Astrocyte (in vitro differentiated cells and primary cell): ENCODE measurements around the gene MORN1. TPM values are rescaled to one million over a fixed set of nuclear protein-coding genes. Genes with fewer than 3 reads are reported as not detected.

ENCODE experiments used
- DNase-seq: peaks from one replicate; pipeline ENCODE4 v3.0.0-alpha.2; 2010; ENCODE audit warnings: low read depth
- FAIRE-seq: peaks from 2 replicates; lab custom pipeline; 2011; peaks lifted over from hg19 to GRCh38; lab: Jason Lieb, UNC
- H2AFZ ChIP-seq: 2 replicates; pipeline ENCODE4 v1.6.0; 2012; ENCODE audit warnings: low read depth, low read length, inconsistent platforms
- H3K27ac ChIP-seq: 2 replicates; pipeline ENCODE4 v1.5.1; 2011; ENCODE audit warnings: low read depth, low read length, inconsistent platforms
- H3K27me3 ChIP-seq: 2 replicates; pipeline ENCODE4 v1.6.0; 2011; ENCODE audit warnings: low read length, inconsistent platforms; ENCODE audit not compliant: insufficient read depth
- H3K36me3 ChIP-seq: 2 replicates; pipeline ENCODE4 v1.5.1; 2011; ENCODE audit warnings: low read length, inconsistent platforms; ENCODE audit not compliant: insufficient read depth
- H3K4me1 ChIP-seq: 2 replicates; pipeline ENCODE4 v1.5.1; 2011; ENCODE audit warnings: low read length, inconsistent platforms; ENCODE audit not compliant: insufficient read depth
- H3K4me2 ChIP-seq: 2 replicates; pipeline ENCODE4 v1.6.0; 2012; ENCODE audit warnings: low read length, inconsistent platforms
- H3K4me3 ChIP-seq: 2 replicates; pipeline ENCODE4 v1.5.1; 2011; ENCODE audit warnings: low read depth, mild to moderate bottlenecking, low read length, inconsistent platforms; ENCODE audit not compliant: insufficient read depth
- H3K79me2 ChIP-seq: 2 replicates; pipeline ENCODE4 v1.6.0; 2012; ENCODE audit warnings: mild to moderate bottlenecking, low read length, inconsistent platforms; ENCODE audit not compliant: insufficient read depth
- H3K9ac ChIP-seq: 2 replicates; pipeline ENCODE4 v1.6.0; 2012; ENCODE audit warnings: mild to moderate bottlenecking, low read length, inconsistent platforms
- H3K9me3 ChIP-seq: 2 replicates; pipeline ENCODE4 v1.5.1; 2012; ENCODE audit warnings: low read depth, mild to moderate bottlenecking, low read length, inconsistent platforms; ENCODE audit not compliant: insufficient read depth
- H4K20me1 ChIP-seq: 2 replicates; pipeline ENCODE4 v1.6.0; 2012; ENCODE audit warnings: low read length, inconsistent platforms; ENCODE audit not compliant: insufficient read depth
- H3K27ac Mint-ChIP-seq: one replicate; pipeline ENCODE4 v1.8.0; 2021; ENCODE audit warnings: mild to moderate bottlenecking, mixed read lengths; ENCODE audit not compliant: unreplicated experiment
- H3K27me3 Mint-ChIP-seq: one replicate; pipeline ENCODE4 v1.8.0; 2021; ENCODE audit warnings: low read depth, mixed read lengths; ENCODE audit not compliant: unreplicated experiment
- H3K36me3 Mint-ChIP-seq: one replicate; pipeline ENCODE4 v1.8.0; 2021; ENCODE audit warnings: low read depth, mixed read lengths; ENCODE audit not compliant: unreplicated experiment
- H3K4me1 Mint-ChIP-seq: one replicate; pipeline ENCODE4 v1.8.0; 2021; ENCODE audit warnings: low read depth, mixed read lengths; ENCODE audit not compliant: unreplicated experiment
- H3K4me3 Mint-ChIP-seq: one replicate; pipeline ENCODE4 v1.8.0; 2021; ENCODE audit warnings: mild to moderate bottlenecking, moderate library complexity, mixed read lengths; ENCODE audit not compliant: unreplicated experiment
- H3K9me3 Mint-ChIP-seq: one replicate; pipeline ENCODE4 v1.8.0; 2021; ENCODE audit warnings: mild to moderate bottlenecking, mixed read lengths; ENCODE audit not compliant: unreplicated experiment
- EZH2 ChIP-seq: IDR thresholded peaks from 2 replicates; pipeline ENCODE4 v1.6.1; 2012; ENCODE audit warnings: mild to moderate bottlenecking, low read length, inconsistent platforms; ENCODE audit not compliant: insufficient read depth
- total RNA-seq: library from RNA; stranded (reverse); gene quantifications from 2 replicates; pipeline ENCODE4 v1.2.1, GENCODE V29; 2021
- TF ChIP-seq, protein P1 (sequence below): IDR thresholded peaks from 2 replicates; pipeline ENCODE4 v1.5.1; 2011; ENCODE audit warnings: low read depth, mild to moderate bottlenecking, inconsistent platforms, low read length, moderate library complexity; ENCODE audit not compliant: insufficient read depth

MORN1 gene
- total RNA-seq, 1 donor from 2014 or later = 9.2 TPM

GRCh38 chr1:2343023-2343935, 48.1 kb downstream of the MORN1 start:
- no peak for DNase-seq
- no peak overlapping the region for H2AFZ ChIP-seq
- H3K9me3 Mint-ChIP-seq = no peaks in the 10 kb centered on the region
- no peak overlapping the region for H3K4me3 ChIP-seq
- no peak overlapping the region for H3K9ac ChIP-seq
- no peaks in the 10 kb centered on the region for H3K9me3 ChIP-seq
- no peaks in the 10 kb centered on the region for H4K20me1 ChIP-seq
- peaks cover 20% of the 10 kb centered on the region for H3K27me3 Mint-ChIP-seq
- no peaks in the 10 kb centered on the region for H3K4me1 ChIP-seq
- no peak overlapping the region for H3K4me2 ChIP-seq
- no peak for FAIRE-seq
- H3K4me3 Mint-ChIP-seq = no peak overlapping the region
- no peak overlapping the region for H3K27ac ChIP-seq
- no peaks in the 10 kb centered on the region for H3K27me3 ChIP-seq
- TF ChIP-seq, protein P1, sequence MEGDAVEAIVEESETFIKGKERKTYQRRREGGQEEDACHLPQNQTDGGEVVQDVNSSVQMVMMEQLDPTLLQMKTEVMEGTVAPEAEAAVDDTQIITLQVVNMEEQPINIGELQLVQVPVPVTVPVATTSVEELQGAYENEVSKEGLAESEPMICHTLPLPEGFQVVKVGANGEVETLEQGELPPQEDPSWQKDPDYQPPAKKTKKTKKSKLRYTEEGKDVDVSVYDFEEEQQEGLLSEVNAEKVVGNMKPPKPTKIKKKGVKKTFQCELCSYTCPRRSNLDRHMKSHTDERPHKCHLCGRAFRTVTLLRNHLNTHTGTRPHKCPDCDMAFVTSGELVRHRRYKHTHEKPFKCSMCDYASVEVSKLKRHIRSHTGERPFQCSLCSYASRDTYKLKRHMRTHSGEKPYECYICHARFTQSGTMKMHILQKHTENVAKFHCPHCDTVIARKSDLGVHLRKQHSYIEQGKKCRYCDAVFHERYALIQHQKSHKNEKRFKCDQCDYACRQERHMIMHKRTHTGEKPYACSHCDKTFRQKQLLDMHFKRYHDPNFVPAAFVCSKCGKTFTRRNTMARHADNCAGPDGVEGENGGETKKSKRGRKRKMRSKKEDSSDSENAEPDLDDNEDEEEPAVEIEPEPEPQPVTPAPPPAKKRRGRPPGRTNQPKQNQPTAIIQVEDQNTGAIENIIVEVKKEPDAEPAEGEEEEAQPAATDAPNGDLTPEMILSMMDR = no peak
- TF ChIP-seq EZH2 = no peak
- H3K27ac Mint-ChIP-seq = no peak overlapping the region
- H3K36me3 Mint-ChIP-seq = peaks cover under 1% of the 10 kb centered on the region
- H3K36me3 ChIP-seq = no peaks in the 10 kb centered on the region
- no peaks in the 10 kb centered on the region for H3K79me2 ChIP-seq
- no peaks in the 10 kb centered on the region for H3K4me1 Mint-ChIP-seq

DNA sequence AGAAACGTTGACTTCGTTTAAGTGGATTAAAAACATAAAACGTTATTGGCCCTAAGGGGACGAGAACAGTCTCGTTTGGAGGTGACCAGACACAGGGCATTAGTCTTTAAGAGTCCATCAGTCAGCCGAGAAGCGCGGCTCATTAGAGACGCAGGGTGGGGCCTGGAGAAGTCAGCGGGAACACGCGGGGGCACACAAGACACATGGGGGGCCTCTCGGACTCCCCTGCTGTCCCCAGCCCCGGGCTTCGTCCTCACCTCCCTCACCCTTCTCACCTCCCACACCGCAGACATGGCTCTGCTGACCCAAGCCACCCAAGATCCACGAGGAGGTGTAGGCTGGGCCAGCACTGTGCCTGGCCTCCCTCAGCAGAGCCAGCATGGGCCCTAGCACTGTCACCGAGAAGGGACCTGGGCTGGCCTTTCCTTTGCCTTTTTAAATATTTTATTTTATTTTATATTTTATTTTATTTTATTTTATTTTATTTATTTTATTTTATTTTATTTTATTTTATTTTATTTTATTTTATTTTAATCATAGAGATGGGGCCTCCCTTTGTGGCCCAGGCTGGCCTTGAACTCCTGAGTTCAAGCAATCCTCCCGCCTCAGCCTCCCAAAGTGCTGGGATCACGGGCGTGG, 48.9 kb downstream of the MORN1 start:
- H3K9me3 Mint-ChIP-seq = no peaks in the 10 kb centered on the region
- FAIRE-seq = no peak
- no peak overlapping the region for H3K27ac ChIP-seq

More for the DNA sequence above, 48.9 kb downstream of the MORN1 start:
- no peak overlapping the region for H3K4me3 Mint-ChIP-seq
- Histone ChIP-seq H3K9me3 (no peaks in the 10 kb centered on the region), H3K36me3 (no peaks in the 10 kb centered on the region), H3K9ac (no peak overlapping the region), H3K4me1 (no peaks in the 10 kb centered on the region), H3K4me2 (no peak overlapping the region), H3K4me3 (no peak overlapping the region), H4K20me1 (no peaks in the 10 kb centered on the region), H2AFZ (no peak overlapping the region), H3K79me2 (no peaks in the 10 kb centered on the region), H3K27me3 (no peaks in the 10 kb centered on the region)
- H3K27me3 Mint-ChIP-seq = peaks cover 19% of the 10 kb centered on the region
- no peak overlapping the region for H3K27ac Mint-ChIP-seq
- TF ChIP-seq, protein P1 = no peak
- no peak for TF ChIP-seq EZH2
- H3K4me1 Mint-ChIP-seq = no peaks in the 10 kb centered on the region
- no peak for DNase-seq
- H3K36me3 Mint-ChIP-seq = peaks cover 2% of the 10 kb centered on the region
